SK-N-SH (cell line): Measurements from ENCODE around the gene MAD1L1. TPM values are rescaled to one million over a fixed set of nuclear protein-coding genes. Genes with fewer than 3 reads are reported as not detected.

ENCODE experiments used
- CTCF ChIA-PET: fragments of 300-600, 350-600 bp; formaldehyde crosslinking; extraction: SDS; loops from one replicate; lab custom pipeline; 2021; lab: Yijun Ruan, JAX
- POLR2A ChIA-PET: fragments of 350-600 bp; sonication (Branson Sonifier 250); formaldehyde crosslinking; extraction: SDS; loops from one replicate; lab custom pipeline; 2020; ENCODE audit warnings: antibody characterized with exemption, inconsistent platforms; lab: Yijun Ruan, JAX
- DNase-seq: peaks from one replicate; pipeline ENCODE4 v3.0.0; 2012
- H2AFZ ChIP-seq: fragments of 200-600 bp; sonication (generic); 2 replicates; pipeline ENCODE4 v1.8.1; 2016; ENCODE audit warnings: antibody characterized with exemption, mild to moderate bottlenecking, low read depth
- H3F3A ChIP-seq: fragments of 200-600 bp; sonication (generic); replicated peaks from 2 replicates; pipeline ENCODE3; 2016; ENCODE audit warnings: antibody characterized with exemption, mild to moderate bottlenecking; ENCODE audit not compliant: insufficient read depth
- H3K27ac ChIP-seq, 2 experiments: fragments of 200-500 bp in 1 of 2; fragments of 200-600 bp in 1 of 2; sonication (Bioruptor generic) in 1 of 2; sonication (generic), shearing (Covaris generic) in 1 of 2; 2 replicates each; pipeline versions ENCODE4 v1.5.1 to v1.6.1; 2014 to 2016; ENCODE audit warnings: low read depth in 2 of 2, inconsistent platforms in 1 of 2, low read length in 1 of 2, mild to moderate bottlenecking in 1 of 2, mixed read lengths in 1 of 2
- H3K27me3 ChIP-seq: fragments of 200-600 bp; sonication (generic), shearing (Covaris generic); 2 replicates; pipeline ENCODE4 v1.6.1; 2016; ENCODE audit warnings: mixed run types; ENCODE audit not compliant: insufficient read depth
- H3K36me3 ChIP-seq, 2 experiments: fragments of 200-500 bp in 1 of 2; fragments of 200-600 bp in 1 of 2; sonication (Bioruptor generic) in 1 of 2; sonication (generic) in 1 of 2; replicated peaks in 1 of 2; 2 replicates each; pipeline versions ENCODE3 to v1.5.1; 2014 to 2016; ENCODE audit warnings: low read length in 1 of 2, mild to moderate bottlenecking in 1 of 2; ENCODE audit not compliant: insufficient read depth in 2 of 2, control insufficient read depth in 1 of 2
- H3K4me1 ChIP-seq, 2 experiments: fragments of 200-500 bp in 1 of 2; fragments of 200-600 bp in 1 of 2; sonication (Bioruptor generic) in 1 of 2; sonication (generic), shearing (Covaris generic) in 1 of 2; 2 replicates each; pipeline versions ENCODE4 v1.5.1 to v1.6.1; 2014 to 2016; ENCODE audit warnings: low read depth in 1 of 2, low read length in 1 of 2, mixed run types in 1 of 2; ENCODE audit not compliant: insufficient read depth in 2 of 2, control insufficient read depth in 1 of 2
- H3K4me2 ChIP-seq: fragments of 200-600 bp; sonication (generic), shearing (Covaris generic); 2 replicates; pipeline ENCODE4 v1.6.1; 2017; ENCODE audit warnings: mixed run types
- H3K4me3 ChIP-seq, 2 experiments: fragments of 200-500 bp in 1 of 2; fragments of 200-600 bp in 1 of 2; sonication (Bioruptor generic) in 1 of 2; sonication (generic), shearing (Covaris generic) in 1 of 2; 2 replicates each; pipeline versions ENCODE4 v1.5.1 to v1.8.1; 2014 to 2016; ENCODE audit warnings: low read depth in 2 of 2, inconsistent platforms in 1 of 2, low read length in 1 of 2, mild to moderate bottlenecking in 1 of 2, mixed read lengths in 1 of 2, moderate library complexity in 1 of 2
- H3K79me2 ChIP-seq: fragments of 200-600 bp; sonication (generic); 2 replicates; pipeline ENCODE4 v1.8.1; 2017; ENCODE audit warnings: mild to moderate bottlenecking; ENCODE audit not compliant: insufficient read depth
- H3K9ac ChIP-seq: fragments of 200-600 bp; sonication (generic); 2 replicates; pipeline ENCODE4 v1.6.1; 2017; ENCODE audit warnings: mixed run types
- H3K9me2 ChIP-seq: fragments of 200-600 bp; sonication (generic); 2 replicates; pipeline ENCODE4 v1.6.1; 2017; ENCODE audit warnings: mixed run types
- H3K9me3 ChIP-seq: fragments of 200-600 bp; sonication (generic); 2 replicates; pipeline ENCODE4 v1.6.1; 2017; ENCODE audit warnings: mixed run types, mild to moderate bottlenecking, moderate library complexity
- H4K20me1 ChIP-seq: fragments of 200-600 bp; sonication (generic); 2 replicates; pipeline ENCODE4 v1.6.1; 2017; ENCODE audit warnings: mild to moderate bottlenecking, mixed run types; ENCODE audit not compliant: insufficient read depth
- GATA2 ChIP-seq: sonication (generic); formaldehyde crosslinking; IDR thresholded peaks from 2 replicates; pipeline ENCODE4 v1.5.0; 2020; ENCODE audit warnings: mild to moderate bottlenecking, missing genetic modification reagents
- POLR2AphosphoS5 ChIP-seq: IDR thresholded peaks from 2 replicates; pipeline ENCODE4 v1.6.1; 2012; ENCODE audit warnings: low read depth, low read length
- TCF12 ChIP-seq: IDR thresholded peaks from 2 replicates; pipeline ENCODE4 v1.4.0; 2012
- TEAD4 ChIP-seq: IDR thresholded peaks from 2 replicates; pipeline ENCODE4 v1.4.0; 2012; ENCODE audit warnings: mild to moderate bottlenecking, borderline replicate concordance; ENCODE audit not compliant: insufficient read depth
- WGBS: methylation state at CpG from one replicate; pipeline ENCODE4 v1.1.6; 2017; ENCODE audit warnings: low lambda C conversion rate; 5-methylcytosine and 5-hydroxymethylcytosine counted together
- polyA plus RNA-seq, 3 experiments: library from polyadenylated mRNA; depleted of rRNA; stranded (reverse); fragments of >200 nt; gene quantifications; 2 replicates each; pipeline ENCODE4 v1.2.3, GENCODE V29; 2012
- TF ChIP-seq, protein P1 (sequence below): fragments of 150-350 bp; IDR thresholded peaks from 2 replicates; pipeline ENCODE4 v1.6.1; 2016; ENCODE audit warnings: mild to moderate bottlenecking, low read depth, low read length
- TF ChIP-seq, protein P2 (sequence below): IDR thresholded peaks from 2 replicates; pipeline ENCODE4 v1.6.1; 2012; ENCODE audit warnings: mild to moderate bottlenecking, low read depth, low read length, moderate library complexity

Gene MAD1L1
- polyA plus RNA-seq, 1 of the 3 experiments (the other 2 are of a cell fraction): 46.2 TPM

DNA sequence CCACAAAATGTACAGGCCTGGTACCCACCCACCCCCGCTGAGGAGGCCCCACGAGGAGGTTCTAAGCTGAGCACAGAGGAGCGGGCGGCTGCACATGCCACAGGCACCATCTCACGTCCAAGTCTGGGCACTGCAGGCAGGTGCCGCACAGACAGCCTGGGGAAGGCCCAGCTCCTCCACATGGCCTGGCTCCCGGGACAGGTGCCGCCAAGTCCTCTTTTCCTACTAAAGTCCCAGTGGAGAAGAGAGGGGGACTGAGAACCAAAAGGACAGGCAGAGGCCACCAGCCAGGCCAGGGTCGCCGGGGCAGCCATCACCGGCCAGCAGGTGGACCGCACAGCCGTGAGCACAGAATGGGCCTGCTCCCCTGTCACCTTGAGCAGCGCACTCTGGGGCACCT is 91.1 kb downstream of the MAD1L1 start:
- no peak for DNase-seq
- peaks cover 0 to 30% of the 10 kb centered on the region in 2 experiments for H3K36me3 ChIP-seq
- CTCF ChIA-PET: no interaction called here

DNA sequence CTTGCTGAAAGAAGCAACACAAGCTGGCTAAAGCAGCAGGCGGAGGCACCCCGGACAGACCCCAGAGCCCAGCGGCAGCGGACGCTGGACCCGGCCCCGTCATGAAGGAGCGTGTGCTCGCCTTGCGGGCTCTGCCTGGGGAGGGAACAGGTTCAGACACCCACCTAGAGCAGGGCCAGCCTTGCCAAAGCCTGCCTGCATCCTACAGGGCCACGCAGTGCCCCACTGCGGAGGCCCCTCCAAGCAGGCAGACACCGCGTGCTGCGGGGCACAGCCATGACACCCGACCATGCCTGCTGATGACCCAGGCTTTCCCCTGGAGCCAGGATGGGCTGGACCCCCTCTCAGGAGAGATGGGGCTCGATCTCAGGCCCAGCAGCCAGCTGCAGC is 91.7 kb downstream of the MAD1L1 start:
- WGBS: 94% methylated on average over 16 of the region's 17 CpGs
- Histone ChIP-seq H3K9me3 (no peaks in the 10 kb centered on the region), H3K79me2 (peaks cover 3% of the 10 kb centered on the region; the same call in 1 of the 2 replicates), H3F3A (no peaks in the 10 kb centered on the region), H3K36me3 (peaks cover 0 to 24% of the 10 kb centered on the region in 2 experiments), H3K4me1 (peaks cover 0 to 56% of the 10 kb centered on the region in 2 experiments; a peak in 1 of 4 replicates), H3K27me3 (no peaks in the 10 kb centered on the region), H3K27ac (no peak overlapping the region), H2AFZ (no peak overlapping the region)
- ChIA-PET POLR2A (no interaction called here), CTCF (interaction anchor here (0.9 kb wide), 1 partner anchor 9 kb away, joined by 3 read pairs; no protein-coding TSS in a partner anchor)
- DNase-seq: no peak
- TF ChIP-seq GATA2 (no peak), POLR2AphosphoS5 (no peak), TCF12 (no peak)
- TF ChIP-seq, protein P1, sequence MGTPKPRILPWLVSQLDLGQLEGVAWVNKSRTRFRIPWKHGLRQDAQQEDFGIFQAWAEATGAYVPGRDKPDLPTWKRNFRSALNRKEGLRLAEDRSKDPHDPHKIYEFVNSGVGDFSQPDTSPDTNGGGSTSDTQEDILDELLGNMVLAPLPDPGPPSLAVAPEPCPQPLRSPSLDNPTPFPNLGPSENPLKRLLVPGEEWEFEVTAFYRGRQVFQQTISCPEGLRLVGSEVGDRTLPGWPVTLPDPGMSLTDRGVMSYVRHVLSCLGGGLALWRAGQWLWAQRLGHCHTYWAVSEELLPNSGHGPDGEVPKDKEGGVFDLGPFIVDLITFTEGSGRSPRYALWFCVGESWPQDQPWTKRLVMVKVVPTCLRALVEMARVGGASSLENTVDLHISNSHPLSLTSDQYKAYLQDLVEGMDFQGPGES: no peak
- TF ChIP-seq, all 33 proteins: peak for 0
- Histone ChIP-seq H3K4me3 (no peak overlapping the region), H3K9ac (no peak overlapping the region), H3K4me2 (no peak overlapping the region), H4K20me1 (0 out of 2 replicates have a peak, but pooled peaks cover 3% of the 10 kb centered on the region), H3K9me2 (no peaks in the 10 kb centered on the region)

More for the DNA sequence above, 91.1 kb downstream of the MAD1L1 start:
- Histone ChIP-seq H3K9ac (no peak overlapping the region), H3K9me2 (no peaks in the 10 kb centered on the region), H3K79me2 (peaks cover 3% of the 10 kb centered on the region; the same call in 1 of the 2 replicates), H3K27ac (no peak overlapping the region), H4K20me1 (0 out of 2 replicates have a peak, but pooled peaks cover 3% of the 10 kb centered on the region), H2AFZ (no peak overlapping the region), H3K4me1 (peaks cover 0 to 56% of the 10 kb centered on the region in 2 experiments; a peak in 1 of 4 replicates), H3K9me3 (no peaks in the 10 kb centered on the region)
- POLR2A ChIA-PET: no interaction called here
- TF ChIP-seq TEAD4 (no peak), GATA2 (no peak)
- TF ChIP-seq, protein P2, sequence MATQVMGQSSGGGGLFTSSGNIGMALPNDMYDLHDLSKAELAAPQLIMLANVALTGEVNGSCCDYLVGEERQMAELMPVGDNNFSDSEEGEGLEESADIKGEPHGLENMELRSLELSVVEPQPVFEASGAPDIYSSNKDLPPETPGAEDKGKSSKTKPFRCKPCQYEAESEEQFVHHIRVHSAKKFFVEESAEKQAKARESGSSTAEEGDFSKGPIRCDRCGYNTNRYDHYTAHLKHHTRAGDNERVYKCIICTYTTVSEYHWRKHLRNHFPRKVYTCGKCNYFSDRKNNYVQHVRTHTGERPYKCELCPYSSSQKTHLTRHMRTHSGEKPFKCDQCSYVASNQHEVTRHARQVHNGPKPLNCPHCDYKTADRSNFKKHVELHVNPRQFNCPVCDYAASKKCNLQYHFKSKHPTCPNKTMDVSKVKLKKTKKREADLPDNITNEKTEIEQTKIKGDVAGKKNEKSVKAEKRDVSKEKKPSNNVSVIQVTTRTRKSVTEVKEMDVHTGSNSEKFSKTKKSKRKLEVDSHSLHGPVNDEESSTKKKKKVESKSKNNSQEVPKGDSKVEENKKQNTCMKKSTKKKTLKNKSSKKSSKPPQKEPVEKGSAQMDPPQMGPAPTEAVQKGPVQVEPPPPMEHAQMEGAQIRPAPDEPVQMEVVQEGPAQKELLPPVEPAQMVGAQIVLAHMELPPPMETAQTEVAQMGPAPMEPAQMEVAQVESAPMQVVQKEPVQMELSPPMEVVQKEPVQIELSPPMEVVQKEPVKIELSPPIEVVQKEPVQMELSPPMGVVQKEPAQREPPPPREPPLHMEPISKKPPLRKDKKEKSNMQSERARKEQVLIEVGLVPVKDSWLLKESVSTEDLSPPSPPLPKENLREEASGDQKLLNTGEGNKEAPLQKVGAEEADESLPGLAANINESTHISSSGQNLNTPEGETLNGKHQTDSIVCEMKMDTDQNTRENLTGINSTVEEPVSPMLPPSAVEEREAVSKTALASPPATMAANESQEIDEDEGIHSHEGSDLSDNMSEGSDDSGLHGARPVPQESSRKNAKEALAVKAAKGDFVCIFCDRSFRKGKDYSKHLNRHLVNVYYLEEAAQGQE: no peak
- TF ChIP-seq, all 33 proteins: peak for 0
- Histone ChIP-seq H3K27me3 (no peaks in the 10 kb centered on the region), H3K4me3 (no peak overlapping the region), H3F3A (no peaks in the 10 kb centered on the region), H3K4me2 (no peak overlapping the region)
- WGBS: 95% methylated on average over 14 of the region's 14 CpGs
